WTC11 (cell line): ENCODE measurements around the gene ATP5MG. TPM values are rescaled to one million over a fixed set of nuclear protein-coding genes. Genes with fewer than 3 reads are reported as not detected.

Source experiments
- ATAC-seq: fragments of 200-7000 bp; cut with Tn5 transposase; 2 replicates; pipeline ENCODE4 v1.10.0; 2021; ENCODE audit warnings: mild to moderate bottlenecking, moderate library complexity
- CTCF ChIA-PET: fragments of 300-600 bp; sonication (Branson Sonifier 250); formaldehyde crosslinking; loops from one replicate; lab custom pipeline; 2021; ENCODE audit warnings: antibody characterized with exemption; lab: Charles Lee
- POLR2A ChIA-PET: fragments of 350-600 bp; sonication (Branson Sonifier 250); formaldehyde crosslinking; loops from one replicate; lab custom pipeline; 2021; ENCODE audit warnings: antibody characterized with exemption; lab: Charles Lee
- DNase-seq: peaks from one replicate; pipeline ENCODE4 v3.0.0; 2021; ENCODE audit warnings: low spot score
- H3K27ac Mint-ChIP-seq: 2 replicates; pipeline ENCODE4 v1.8.0; 2021; ENCODE audit warnings: mixed read lengths
- H3K27me3 Mint-ChIP-seq: 2 replicates; pipeline ENCODE4 v1.8.0; 2021; ENCODE audit warnings: low read depth, mild to moderate bottlenecking, moderate library complexity, mixed read lengths
- H3K36me3 Mint-ChIP-seq: 2 replicates; pipeline ENCODE4 v1.8.0; 2021; ENCODE audit warnings: mixed read lengths
- H3K4me1 Mint-ChIP-seq: 2 replicates; pipeline ENCODE4 v1.8.0; 2022; ENCODE audit warnings: mixed read lengths
- H3K4me3 Mint-ChIP-seq: 2 replicates; pipeline ENCODE4 v1.8.0; 2021; ENCODE audit warnings: mild to moderate bottlenecking, moderate library complexity, mixed read lengths
- H3K9me3 Mint-ChIP-seq: 2 replicates; pipeline ENCODE4 v1.8.0; 2021; ENCODE audit warnings: mixed read lengths
- FOXK1 ChIP-seq: sonication (generic); formaldehyde crosslinking; IDR thresholded peaks from 2 replicates; pipeline ENCODE4 v1.8.0; 2022; ENCODE audit warnings: mild to moderate bottlenecking, moderate library complexity, missing genetic modification reagents
- GRHL2 ChIP-seq: fragments of 250-450 bp; sonication (Bioruptor Pico); IDR thresholded peaks from 2 replicates; pipeline ENCODE4 v1.8.0; 2022; ENCODE audit warnings: mild to moderate bottlenecking, moderate library complexity; ENCODE audit not compliant: insufficient replicate concordance, severe bottlenecking
- JUN ChIP-seq: sonication (generic); formaldehyde crosslinking; IDR thresholded peaks from 2 replicates; pipeline ENCODE4 v1.8.0; 2023; ENCODE audit warnings: mild to moderate bottlenecking, missing genetic modification reagents
- MXD4 ChIP-seq: fragments of 250-450 bp; sonication (Bioruptor Pico); IDR thresholded peaks from 2 replicates; pipeline ENCODE4 v1.8.0; 2021; ENCODE audit warnings: mild to moderate bottlenecking, moderate library complexity, borderline replicate concordance
- NFE2L1 ChIP-seq: sonication (generic); formaldehyde crosslinking; IDR thresholded peaks from 2 replicates; pipeline ENCODE4 v1.8.1; 2023; ENCODE audit warnings: missing genetic modification reagents
- OVOL2 ChIP-seq: fragments of 250-450 bp; sonication (Bioruptor Pico); IDR thresholded peaks from 2 replicates; pipeline ENCODE4 v1.9.0; 2021; ENCODE audit warnings: mild to moderate bottlenecking, borderline replicate concordance
- PRRX2 ChIP-seq: fragments of 250-450 bp; sonication (Bioruptor Pico); IDR thresholded peaks from 2 replicates; pipeline ENCODE4 v1.8.0; 2021; ENCODE audit warnings: mild to moderate bottlenecking
- SOX15 ChIP-seq: fragments of 250-450 bp; sonication (Bioruptor Pico); IDR thresholded peaks from 2 replicates; pipeline ENCODE4 v1.9.0; 2021; ENCODE audit warnings: mild to moderate bottlenecking
- ZNF219 ChIP-seq: sonication (generic); formaldehyde crosslinking; IDR thresholded peaks from 2 replicates; pipeline ENCODE4 v1.8.0; 2023; ENCODE audit warnings: missing genetic modification reagents, mild to moderate bottlenecking, borderline replicate concordance
- ZNF232 ChIP-seq: sonication (generic); formaldehyde crosslinking; IDR thresholded peaks from 2 replicates; pipeline ENCODE4 v1.8.0; 2022; ENCODE audit warnings: mild to moderate bottlenecking, missing genetic modification reagents
- ZNF416 ChIP-seq: fragments of 250-450 bp; sonication (Bioruptor Pico); IDR thresholded peaks from 2 replicates; pipeline ENCODE4 v1.9.0; 2021; ENCODE audit warnings: mild to moderate bottlenecking, inconsistent platforms
- ZNF671 ChIP-seq: fragments of 250-450 bp; sonication (Bioruptor Pico); IDR thresholded peaks from 2 replicates; pipeline ENCODE4 v1.8.0; 2021; ENCODE audit warnings: mild to moderate bottlenecking
- total RNA-seq: library from RNA; stranded (reverse); gene quantifications from 3 replicates; pipeline ENCODE4 v1.2.3, GENCODE V29; 2021
- TF ChIP-seq, protein P1 (sequence below): sonication (generic); formaldehyde crosslinking; conservative IDR thresholded peaks from 2 replicates; pipeline ENCODE4 v1.8.1; 2023; ENCODE audit warnings: mild to moderate bottlenecking, low read depth, missing genetic modification reagents, moderate library complexity
- TF ChIP-seq, protein P2 (sequence below): sonication (generic); formaldehyde crosslinking; IDR thresholded peaks from 2 replicates; pipeline ENCODE4 v1.8.0; 2022; ENCODE audit warnings: mild to moderate bottlenecking, missing genetic modification reagents
- TF ChIP-seq, protein P3 (sequence below): sonication (generic); formaldehyde crosslinking; IDR thresholded peaks from 2 replicates; pipeline ENCODE4 v1.8.1; 2022; ENCODE audit warnings: mild to moderate bottlenecking, moderate library complexity, missing genetic modification reagents

The ATP5MG gene
- total RNA-seq, 1 experiment from 2014 or later = 251 TPM

DNA sequence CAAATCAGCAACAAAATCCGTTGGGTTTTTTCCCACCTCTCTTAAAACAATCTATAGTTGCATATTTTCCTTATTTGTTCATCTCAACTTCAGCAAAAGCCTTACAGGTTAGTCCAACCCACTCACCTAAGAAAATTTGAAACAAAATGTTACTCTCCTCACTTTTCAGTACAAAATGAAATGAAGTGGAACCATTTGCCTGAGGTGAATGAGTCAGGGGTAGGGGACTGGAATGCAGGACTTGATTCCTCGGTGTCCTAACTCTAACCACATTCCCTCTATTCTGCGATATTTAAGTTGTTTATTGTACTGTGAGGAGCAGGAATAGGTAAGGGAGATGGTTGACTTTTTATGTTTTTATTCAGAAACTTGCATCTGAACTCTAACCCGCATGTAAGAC lies 16.4 kb downstream of the ATP5MG start (continued):
- TF ChIP-seq, protein P1, sequence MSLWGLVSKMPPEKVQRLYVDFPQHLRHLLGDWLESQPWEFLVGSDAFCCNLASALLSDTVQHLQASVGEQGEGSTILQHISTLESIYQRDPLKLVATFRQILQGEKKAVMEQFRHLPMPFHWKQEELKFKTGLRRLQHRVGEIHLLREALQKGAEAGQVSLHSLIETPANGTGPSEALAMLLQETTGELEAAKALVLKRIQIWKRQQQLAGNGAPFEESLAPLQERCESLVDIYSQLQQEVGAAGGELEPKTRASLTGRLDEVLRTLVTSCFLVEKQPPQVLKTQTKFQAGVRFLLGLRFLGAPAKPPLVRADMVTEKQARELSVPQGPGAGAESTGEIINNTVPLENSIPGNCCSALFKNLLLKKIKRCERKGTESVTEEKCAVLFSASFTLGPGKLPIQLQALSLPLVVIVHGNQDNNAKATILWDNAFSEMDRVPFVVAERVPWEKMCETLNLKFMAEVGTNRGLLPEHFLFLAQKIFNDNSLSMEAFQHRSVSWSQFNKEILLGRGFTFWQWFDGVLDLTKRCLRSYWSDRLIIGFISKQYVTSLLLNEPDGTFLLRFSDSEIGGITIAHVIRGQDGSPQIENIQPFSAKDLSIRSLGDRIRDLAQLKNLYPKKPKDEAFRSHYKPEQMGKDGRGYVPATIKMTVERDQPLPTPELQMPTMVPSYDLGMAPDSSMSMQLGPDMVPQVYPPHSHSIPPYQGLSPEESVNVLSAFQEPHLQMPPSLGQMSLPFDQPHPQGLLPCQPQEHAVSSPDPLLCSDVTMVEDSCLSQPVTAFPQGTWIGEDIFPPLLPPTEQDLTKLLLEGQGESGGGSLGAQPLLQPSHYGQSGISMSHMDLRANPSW (CRISPR knock-in tag) = no peak

DNA sequence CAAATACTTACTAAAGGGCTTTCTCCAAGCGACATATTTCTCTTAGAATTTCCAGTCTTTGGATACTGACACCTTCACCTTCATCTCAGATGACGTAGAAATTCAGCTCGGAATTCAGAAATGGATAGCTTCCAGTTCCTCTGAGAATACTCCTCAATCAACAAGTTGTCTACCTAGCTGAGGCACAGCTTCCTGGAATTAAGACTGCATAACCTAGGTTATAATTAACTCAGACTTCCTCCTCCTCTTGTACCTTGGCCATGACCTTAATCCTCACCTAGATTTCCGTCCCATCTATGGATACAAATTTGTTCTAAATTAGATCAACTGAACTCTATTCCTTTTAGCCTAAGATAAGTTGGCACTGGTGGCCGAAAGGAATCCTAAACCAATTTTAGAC lies 17.4 kb downstream of the ATP5MG start:
- H3K36me3 Mint-ChIP-seq = no peaks in the 10 kb centered on the region
- ChIA-PET POLR2A (no interaction called here), CTCF (interaction anchor here (0.5 to 0.7 kb wide), 2 partner anchors 174 to 509 kb away, joined by 3 to 4 read pairs; no protein-coding TSS in a partner anchor)
- H3K4me3 Mint-ChIP-seq = no peak overlapping the region
- H3K27me3 Mint-ChIP-seq = no peaks in the 10 kb centered on the region
- no peak overlapping the region for H3K27ac Mint-ChIP-seq
- 0 out of 2 replicates have a peak, but pooled peaks cover 3% of the 10 kb centered on the region for H3K4me1 Mint-ChIP-seq
- ATAC-seq (no peak), DNase-seq (no peak)
- TF ChIP-seq NFE2L1 (CRISPR knock-in tag) (no peak), ZNF219 (CRISPR knock-in tag) (no peak), PRRX2 (no peak), GRHL2 (CRISPR knock-in tag) (no peak), JUN (CRISPR knock-in tag) (no peak), MXD4 (CRISPR knock-in tag) (no peak), SOX15 (CRISPR knock-in tag) (no peak), ZNF671 (CRISPR knock-in tag) (no peak), FOXK1 (CRISPR knock-in tag) (no peak), ZNF416 (CRISPR knock-in tag) (no peak), OVOL2 (CRISPR knock-in tag) (no peak)
- TF ChIP-seq, protein P1 (CRISPR knock-in tag) = no peak
- TF ChIP-seq, protein P2, sequence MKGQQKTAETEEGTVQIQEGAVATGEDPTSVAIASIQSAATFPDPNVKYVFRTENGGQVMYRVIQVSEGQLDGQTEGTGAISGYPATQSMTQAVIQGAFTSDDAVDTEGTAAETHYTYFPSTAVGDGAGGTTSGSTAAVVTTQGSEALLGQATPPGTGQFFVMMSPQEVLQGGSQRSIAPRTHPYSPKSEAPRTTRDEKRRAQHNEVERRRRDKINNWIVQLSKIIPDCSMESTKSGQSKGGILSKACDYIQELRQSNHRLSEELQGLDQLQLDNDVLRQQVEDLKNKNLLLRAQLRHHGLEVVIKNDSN (CRISPR knock-in tag) = no peak
- TF ChIP-seq, protein P3, sequence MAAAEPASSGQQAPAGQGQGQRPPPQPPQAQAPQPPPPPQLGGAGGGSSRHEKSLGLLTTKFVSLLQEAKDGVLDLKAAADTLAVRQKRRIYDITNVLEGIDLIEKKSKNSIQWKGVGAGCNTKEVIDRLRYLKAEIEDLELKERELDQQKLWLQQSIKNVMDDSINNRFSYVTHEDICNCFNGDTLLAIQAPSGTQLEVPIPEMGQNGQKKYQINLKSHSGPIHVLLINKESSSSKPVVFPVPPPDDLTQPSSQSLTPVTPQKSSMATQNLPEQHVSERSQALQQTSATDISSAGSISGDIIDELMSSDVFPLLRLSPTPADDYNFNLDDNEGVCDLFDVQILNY (CRISPR knock-in tag) = no peak
- no peaks in the 10 kb centered on the region for H3K9me3 Mint-ChIP-seq

DNA sequence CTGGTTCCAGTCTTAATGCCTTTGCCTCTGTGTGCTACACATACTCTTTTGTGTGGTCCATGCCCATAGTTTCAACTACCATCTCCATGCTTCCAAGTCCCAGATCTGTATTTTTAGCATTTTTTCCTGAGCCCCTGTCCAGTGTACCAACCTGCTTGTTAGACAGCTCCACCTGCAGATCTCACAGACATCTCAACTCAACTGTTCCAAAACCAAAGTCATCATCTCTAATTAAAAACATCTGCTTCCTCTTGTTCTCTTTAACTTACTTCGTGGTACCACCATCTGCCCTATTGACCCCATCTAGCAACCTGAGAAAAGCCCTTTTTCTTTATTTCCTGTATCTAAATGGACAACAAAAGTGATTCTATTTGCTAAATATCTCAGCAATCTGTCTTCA lies 26.3 kb downstream of the ATP5MG start:
- POLR2A ChIA-PET = interaction anchor here (1.3 kb wide), 1 partner anchor 7 kb away, joined by 3 read pairs; no protein-coding TSS in a partner anchor
- peaks cover 8% of the 10 kb centered on the region for H3K27me3 Mint-ChIP-seq
- TF ChIP-seq ZNF232 (CRISPR knock-in tag) = no peak
- TF ChIP-seq, all 79 proteins: peak for 0
- DNase-seq = no peak
- no peak overlapping the region for H3K4me3 Mint-ChIP-seq
- H3K4me1 Mint-ChIP-seq = no peaks in the 10 kb centered on the region
- H3K36me3 Mint-ChIP-seq = no peaks in the 10 kb centered on the region
- CTCF ChIA-PET = interaction anchor here (1.3 kb wide), 1 partner anchor 12 kb away, joined by 4 read pairs; no protein-coding TSS in a partner anchor
- H3K27ac Mint-ChIP-seq = no peak overlapping the region
- H3K9me3 Mint-ChIP-seq = no peaks in the 10 kb centered on the region
- ATAC-seq = no peak
